Measurements from ENCODE around the gene RHBDF1.
A peak's percentile ranks its signal among the peaks of the same experiment; 100 is the strongest.
"Not testable (repeated sequence)": the region's sequence is repeated elsewhere in the genome, so short reads cannot be mapped to it uniquely, and the experiment has no call there.

The RHBDF1 gene

GRCh38 chr16:58491-59439 is 13.7 kb downstream of the RHBDF1 start:
- DNase-seq, result no peak

- DNase-seq, result no peak
Measured at GRCh38 chr16:57711-58110, 14.7 kb downstream of the RHBDF1 start.

GRCh38 chr16:56231-56927 is 16.1 kb downstream of the RHBDF1 start:
- DNase-seq, result no peak

GRCh38 chr16:55571-56136 is 16.8 kb downstream of the RHBDF1 start:
- DNase-seq, result no peak

- DNase-seq, result no peak
Measured at GRCh38 chr16:54237-54581, 18.2 kb downstream of the RHBDF1 start.

GRCh38 chr16:53346-54236 is 18.8 kb downstream of the RHBDF1 start, which contains the start of the genes POLR3K and SNRNP25:
TSS of gene POLR3K (minus strand) at chr16:53608. CDS start at chr16:53586, 22 bp downstream.
TSS of gene SNRNP25 (plus strand) at chr16:53828. CDS start at chr16:54017, 189 bp downstream.
- DNase-seq, result peak; percentile 100

- no peak for DNase-seq
Measured at GRCh38 chr16:50769-51591, 21.5 kb downstream of the RHBDF1 start.

- DNase-seq, result no peak
Measured at GRCh38 chr16:47234-47633, 25.2 kb downstream of the RHBDF1 start.

- DNase-seq, result not testable (repeated sequence)
Measured at GRCh38 chr16:46510-46909, 25.9 kb downstream of the RHBDF1 start.

GRCh38 chr16:45454-45853 is 27.0 kb downstream of the RHBDF1 start:
- DNase-seq, result no peak

GRCh38 chr16:44655-45054 is 27.8 kb downstream of the RHBDF1 start:
- DNase-seq, result no peak

- DNase-seq, result no peak
Measured at GRCh38 chr16:43294-43693, 29.1 kb downstream of the RHBDF1 start.

GRCh38 chr16:42691-43090 is 29.7 kb downstream of the RHBDF1 start:
- DNase-seq, result no peak

GRCh38 chr16:42069-42457 is 30.4 kb downstream of the RHBDF1 start:
- DNase-seq, result no peak

- no peak for DNase-seq
Measured at GRCh38 chr16:41439-42068, 30.9 kb downstream of the RHBDF1 start.

- DNase-seq, result peak; percentile 91
Measured at GRCh38 chr16:38941-39892, 33.2 kb downstream of the RHBDF1 start.

- DNase-seq, result not testable (repeated sequence)
Measured at GRCh38 chr16:38206-38605, 34.2 kb downstream of the RHBDF1 start.

- no peak for DNase-seq
Measured at GRCh38 chr16:37511-37910, 34.9 kb downstream of the RHBDF1 start.

- peak; percentile 5 for DNase-seq
Measured at GRCh38 chr16:36336-36984, 36.0 kb downstream of the RHBDF1 start.

Data from RPMI8226 (cell line).